Smooth muscle cell of bladder (primary cell): ENCODE measurements around the gene CD302. TPM values are rescaled to one million over a fixed set of nuclear protein-coding genes. Genes with fewer than 3 reads are reported as not detected.

ENCODE experiments used
- total RNA-seq: library from RNA; depleted of rRNA; stranded (reverse); fragments of >200 nt; gene quantifications from 2 replicates; pipeline ENCODE4 v1.2.3, GENCODE V29; 2014

Gene CD302
- 6.1 and 8.0 TPM in 2 replicates for total RNA-seq

GRCh38 chr2:159797543-159798375 is at the start of gene CD302:
Gene CD302, minus strand, starts transcription at chr2:159798208. Its CDS starts 10 bp downstream, at chr2:159798198.

Other genes with a start within 250 kb of the CD302 start
- 36.6 and 41.4 TPM in 2 replicates for gene BAZ2B, start 181.7 kb downstream of the CD302 start, total RNA-seq
- 60.4 and 75.7 TPM in 2 replicates for gene MARCHF7, start 85.7 kb downstream of the CD302 start, total RNA-seq
- gene LY75, start 106.5 kb upstream of the CD302 start, total RNA-seq: 0.09 TPM in 1 of 2 replicates, not detected in the other